Hepatocyte (in vitro differentiated cells): ENCODE measurements around the gene SRGAP2B. TPM values are rescaled to one million over a fixed set of nuclear protein-coding genes. Genes with fewer than 3 reads are reported as not detected.
"Not testable (repeated sequence)": the region's sequence is repeated elsewhere in the genome, so short reads cannot be mapped to it uniquely, and the experiment has no call there.

Experiments
- DNase-seq: peaks from one replicate; pipeline ENCODE4 v3.0.0-alpha.2; 2016; ENCODE audit warnings: low spot score
- H2AFZ ChIP-seq: fragments of 200-600 bp; sonication (generic); 2 replicates; pipeline ENCODE4 v1.6.0; 2016; ENCODE audit warnings: antibody characterized with exemption, mild to moderate bottlenecking
- H3K27ac ChIP-seq: fragments of 200-600 bp; sonication (generic); 2 replicates; pipeline ENCODE4 v1.5.1; 2016; ENCODE audit warnings: mild to moderate bottlenecking
- H3K27me3 ChIP-seq: fragments of 200-600 bp; sonication (generic); 2 replicates; pipeline ENCODE4 v1.6.1; 2016
- H3K36me3 ChIP-seq: fragments of 200-600 bp; sonication (generic); replicated peaks from 2 replicates; pipeline ENCODE4 v1.5.1; 2016; ENCODE audit warnings: low read depth; ENCODE audit not compliant: insufficient read depth
- H3K4me1 ChIP-seq: fragments of 200-600 bp; sonication (generic); 2 replicates; pipeline ENCODE4 v1.5.1; 2016; ENCODE audit warnings: mild to moderate bottlenecking, moderate library complexity; ENCODE audit not compliant: insufficient read depth
- H3K4me2 ChIP-seq: fragments of 200-600 bp; sonication (generic); 2 replicates; pipeline ENCODE4 v1.6.0; 2016
- H3K4me3 ChIP-seq: fragments of 200-600 bp; sonication (generic); 2 replicates; pipeline ENCODE4 v1.5.1; 2016; ENCODE audit warnings: mild to moderate bottlenecking
- H3K79me2 ChIP-seq: fragments of 200-600 bp; sonication (generic); 2 replicates; pipeline ENCODE4 v1.6.0; 2017; ENCODE audit warnings: mild to moderate bottlenecking
- H3K9me2 ChIP-seq: fragments of 200-600 bp; sonication (generic); replicated peaks from 2 replicates; pipeline ENCODE4 v1.6.0; 2017; ENCODE audit warnings: mild to moderate bottlenecking; ENCODE audit not compliant: insufficient read depth
- H3K9me3 ChIP-seq: fragments of 200-600 bp; sonication (generic); 2 replicates; pipeline ENCODE4 v1.5.1; 2016; ENCODE audit warnings: low read depth, mild to moderate bottlenecking
- H4K20me1 ChIP-seq: fragments of 200-600 bp; sonication (generic); 2 replicates; pipeline ENCODE4 v1.6.0; 2016; ENCODE audit warnings: mild to moderate bottlenecking; ENCODE audit not compliant: insufficient read depth, poor library complexity, severe bottlenecking
- WGBS: methylation state at CpG from one replicate; pipeline ENCODE4 v1.1.6; 2016; ENCODE audit warnings: low lambda C conversion rate; ENCODE audit errors: missing lambda C conversion rate; 5-methylcytosine and 5-hydroxymethylcytosine counted together
- polyA plus RNA-seq: library from polyadenylated mRNA; unstranded; fragments of >200 nt; fragmentation: Nextera tagmentation; extraction: Ambion mirVana; gene quantifications from 2 replicates; pipeline ENCODE4 v1.2.1, GENCODE V29; 2016
- total RNA-seq: library from RNA; depleted of rRNA; stranded (reverse); fragments of >200 nt; gene quantifications from 2 replicates; pipeline ENCODE4 v1.2.3, GENCODE V29; 2014

SRGAP2B gene
- total and polyA plus RNA-seq, 2 experiments from 2014 or later = 7.1 to 9.0 TPM

DNA sequence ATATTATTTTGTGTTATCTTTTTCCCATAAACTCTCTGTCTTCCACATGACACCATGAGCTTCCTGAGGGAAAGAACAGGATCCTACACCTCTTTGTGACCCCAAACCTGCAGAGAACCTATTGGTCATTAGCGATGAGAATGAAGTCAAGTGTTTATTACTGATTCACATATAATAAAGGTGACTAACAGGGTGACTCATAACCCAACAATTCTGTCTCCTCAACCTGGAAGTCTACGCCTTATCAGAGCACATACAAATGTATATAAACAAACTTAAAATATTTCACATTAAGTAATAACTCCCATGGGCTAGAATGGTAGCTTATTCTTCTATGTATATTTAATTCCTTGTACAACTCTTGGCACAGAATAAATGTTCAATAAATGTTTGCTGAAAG is 117.3 kb downstream of the SRGAP2B start:
- not testable (repeated sequence) for H3K9me3 ChIP-seq, H3K9me2 ChIP-seq, H3K27ac ChIP-seq, H3K4me1 ChIP-seq, H3K4me3 ChIP-seq, DNase-seq, H3K79me2 ChIP-seq, H3K36me3 ChIP-seq, H2AFZ ChIP-seq, H3K4me2 ChIP-seq, H3K27me3 ChIP-seq, H4K20me1 ChIP-seq
- WGBS = no CpG with 5 or more reads among the region's 2 CpGs

DNA sequence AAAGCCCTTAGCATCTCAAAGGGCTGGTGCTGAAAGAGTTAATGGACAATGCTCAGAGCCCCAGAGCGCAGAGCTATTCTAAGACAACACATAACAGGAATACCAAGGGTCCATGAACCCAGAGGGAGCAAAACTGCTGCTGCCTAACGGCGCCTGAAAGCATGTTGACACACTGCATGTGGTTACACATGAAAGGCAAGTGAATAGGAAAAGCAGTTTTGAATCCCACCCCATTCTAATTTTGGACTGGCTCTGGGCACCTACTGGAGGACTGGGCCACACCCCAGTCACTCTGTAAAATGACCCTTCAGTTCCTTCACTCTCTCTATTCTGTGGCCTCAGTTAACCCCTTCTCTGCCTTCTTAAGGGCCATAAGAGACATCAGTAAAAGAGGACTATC is 123.2 kb downstream of the SRGAP2B start:
- not testable (repeated sequence) for H3K27ac ChIP-seq, H3K79me2 ChIP-seq, DNase-seq, H2AFZ ChIP-seq, H3K9me3 ChIP-seq, H3K36me3 ChIP-seq, H4K20me1 ChIP-seq, H3K4me2 ChIP-seq, H3K27me3 ChIP-seq, H3K4me1 ChIP-seq, H3K9me2 ChIP-seq, H3K4me3 ChIP-seq
- no CpG with 5 or more reads among the region's 3 CpGs for WGBS

DNA sequence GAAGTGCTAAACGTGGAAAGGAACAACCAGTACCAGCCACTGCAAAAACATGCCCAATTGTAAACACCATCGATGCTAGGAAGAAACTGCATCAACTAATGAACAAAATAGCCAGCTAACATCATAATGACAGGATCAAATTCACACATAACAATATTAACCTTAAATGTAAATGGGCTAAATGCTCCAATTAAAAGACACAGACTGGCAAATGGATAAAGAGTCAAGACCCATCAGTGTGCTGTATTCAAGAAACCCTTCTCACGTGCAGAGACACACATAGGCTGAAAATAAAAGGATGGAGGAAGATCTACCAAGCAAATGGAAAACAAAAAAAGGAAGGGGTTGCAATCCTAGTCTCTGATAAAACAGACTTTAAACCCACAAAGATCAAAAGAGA is 128.6 kb downstream of the SRGAP2B start:
- 93% methylated on average over 3 of the region's 3 CpGs for WGBS
- not testable (repeated sequence) for H3K4me3 ChIP-seq, H4K20me1 ChIP-seq, H3K36me3 ChIP-seq, H3K27ac ChIP-seq, DNase-seq, H3K27me3 ChIP-seq, H3K4me2 ChIP-seq, H2AFZ ChIP-seq, H3K9me3 ChIP-seq, H3K79me2 ChIP-seq, H3K4me1 ChIP-seq, H3K9me2 ChIP-seq

DNA sequence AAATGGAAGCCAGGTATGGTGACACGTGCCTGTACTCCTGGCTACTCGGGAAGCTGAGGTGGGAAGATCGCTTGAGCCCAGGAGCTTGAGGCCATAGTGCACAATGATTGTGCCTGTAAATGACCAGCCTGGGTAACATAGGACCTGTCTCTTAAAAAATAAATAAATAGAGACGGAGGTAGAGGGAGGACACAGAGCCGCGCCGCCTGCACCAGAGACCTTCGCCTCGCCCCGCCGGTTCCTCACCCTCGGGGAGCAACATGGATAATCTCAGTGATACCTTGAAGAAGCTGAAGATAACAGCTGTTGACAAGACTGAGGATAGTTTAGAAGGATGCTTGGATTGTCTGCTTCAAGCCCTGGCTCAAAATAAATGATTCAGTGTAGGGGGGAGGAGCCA is 130.4 kb downstream of the SRGAP2B start:
- H4K20me1 ChIP-seq, H3K27me3 ChIP-seq, H3K4me1 ChIP-seq, DNase-seq, H3K9me3 ChIP-seq, H3K4me3 ChIP-seq, H3K4me2 ChIP-seq, H3K9me2 ChIP-seq, H3K79me2 ChIP-seq, H3K27ac ChIP-seq, H3K36me3 ChIP-seq, H2AFZ ChIP-seq: not testable (repeated sequence)
- WGBS = 75% methylated on average over 10 of the region's 12 CpGs

DNA sequence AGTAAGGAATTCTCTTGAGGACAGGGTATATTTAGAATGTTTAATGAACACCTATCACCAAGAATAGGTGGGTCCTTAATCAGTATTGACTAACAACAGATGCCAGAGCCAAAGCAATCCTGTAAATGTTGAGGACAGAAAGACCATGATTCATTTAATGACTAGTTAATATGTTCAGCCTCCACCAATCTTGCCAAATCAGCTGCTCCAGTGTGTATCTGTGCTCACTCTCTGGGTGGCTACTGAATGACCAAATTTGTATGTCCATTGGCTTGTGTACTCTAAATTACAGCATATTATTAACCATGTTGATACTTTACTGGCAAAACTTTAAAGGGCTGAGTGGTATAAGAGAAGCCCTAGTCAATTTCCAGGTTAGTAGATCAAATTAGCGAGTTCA is 130.9 kb downstream of the SRGAP2B start:
- H3K36me3 ChIP-seq, H3K27me3 ChIP-seq, H3K4me3 ChIP-seq, H3K27ac ChIP-seq, H4K20me1 ChIP-seq, H3K4me2 ChIP-seq, H2AFZ ChIP-seq, DNase-seq, H3K4me1 ChIP-seq, H3K79me2 ChIP-seq, H3K9me3 ChIP-seq, H3K9me2 ChIP-seq: not testable (repeated sequence)
- WGBS = 95% methylated on average over 1 of the region's 1 CpG

DNA sequence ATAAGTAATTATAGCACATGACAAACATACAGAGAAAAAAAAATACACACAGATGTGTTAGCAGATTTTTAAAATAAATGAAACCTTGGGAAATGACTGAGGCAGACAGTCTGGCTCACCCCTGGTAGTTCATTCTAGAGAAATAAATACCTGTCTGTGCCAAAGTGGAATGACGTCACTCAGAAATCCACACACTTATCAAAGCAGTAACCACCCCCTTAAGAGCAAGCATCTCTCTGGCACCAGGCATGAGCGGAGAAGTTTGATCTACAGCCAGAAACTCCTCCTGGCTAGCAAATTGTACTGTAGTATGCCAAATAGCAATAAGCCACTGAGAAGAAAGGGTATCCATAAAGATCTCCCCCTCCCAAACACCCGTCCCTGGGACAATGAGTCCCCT is 131.6 kb downstream of the SRGAP2B start:
- not testable (repeated sequence) for H3K4me3 ChIP-seq, H3K9me2 ChIP-seq, H3K27me3 ChIP-seq, H4K20me1 ChIP-seq, H3K4me1 ChIP-seq, H3K4me2 ChIP-seq, H3K79me2 ChIP-seq, DNase-seq, H2AFZ ChIP-seq, H3K36me3 ChIP-seq, H3K27ac ChIP-seq, H3K9me3 ChIP-seq
- 86% methylated on average over 3 of the region's 3 CpGs for WGBS

DNA sequence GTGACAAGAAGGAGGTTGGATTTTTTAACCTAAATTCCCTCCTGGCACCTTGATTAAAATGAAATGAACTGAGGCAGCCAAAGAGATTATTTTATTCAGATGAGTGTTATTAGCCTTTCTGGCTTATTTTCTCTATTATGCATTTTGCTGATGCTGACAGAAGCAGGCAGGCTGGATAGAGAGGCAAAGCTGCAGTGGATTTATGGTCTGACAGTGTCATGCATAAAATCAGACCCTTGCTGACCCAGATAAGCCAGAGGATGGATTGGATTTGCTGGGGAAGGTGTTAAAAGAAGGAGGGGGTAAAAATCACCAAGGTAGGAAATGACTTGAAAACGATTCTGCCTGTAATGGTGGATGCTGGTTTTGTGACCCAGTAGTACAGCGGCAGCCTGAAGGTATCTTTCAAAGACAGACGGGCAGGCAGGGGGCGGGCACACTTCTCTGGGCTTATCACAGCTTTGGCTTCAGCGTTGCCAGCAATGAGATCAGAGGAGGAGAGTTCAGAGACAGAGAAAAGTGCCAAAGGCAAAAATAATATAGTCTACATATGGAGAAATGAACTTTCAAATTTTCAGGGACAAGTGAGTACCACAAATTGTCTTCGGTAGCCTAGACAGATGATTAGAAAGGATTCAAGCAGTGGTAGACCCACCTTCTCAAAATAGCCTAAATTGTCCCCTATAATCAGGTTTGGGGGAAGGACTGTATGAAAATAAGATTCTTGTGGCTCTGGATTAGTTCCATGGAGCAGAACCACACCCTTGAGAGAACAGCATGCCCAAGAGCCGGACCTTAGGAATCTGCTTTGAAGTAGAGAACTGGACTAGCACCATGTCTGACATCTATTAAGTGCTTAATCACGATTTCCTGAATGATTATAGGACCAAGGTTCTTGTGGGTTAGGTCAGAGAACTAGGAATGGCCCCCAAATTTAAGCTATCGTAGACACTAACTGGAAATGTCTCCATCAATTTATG is 133.2 kb downstream of the SRGAP2B start:
- not testable (repeated sequence) for H3K27me3 ChIP-seq, H2AFZ ChIP-seq, H3K4me3 ChIP-seq, H4K20me1 ChIP-seq, H3K9me2 ChIP-seq, H3K9me3 ChIP-seq, H3K4me2 ChIP-seq, H3K79me2 ChIP-seq, H3K36me3 ChIP-seq, H3K4me1 ChIP-seq, DNase-seq, H3K27ac ChIP-seq
- WGBS = no CpG with 5 or more reads among the region's 9 CpGs

DNA sequence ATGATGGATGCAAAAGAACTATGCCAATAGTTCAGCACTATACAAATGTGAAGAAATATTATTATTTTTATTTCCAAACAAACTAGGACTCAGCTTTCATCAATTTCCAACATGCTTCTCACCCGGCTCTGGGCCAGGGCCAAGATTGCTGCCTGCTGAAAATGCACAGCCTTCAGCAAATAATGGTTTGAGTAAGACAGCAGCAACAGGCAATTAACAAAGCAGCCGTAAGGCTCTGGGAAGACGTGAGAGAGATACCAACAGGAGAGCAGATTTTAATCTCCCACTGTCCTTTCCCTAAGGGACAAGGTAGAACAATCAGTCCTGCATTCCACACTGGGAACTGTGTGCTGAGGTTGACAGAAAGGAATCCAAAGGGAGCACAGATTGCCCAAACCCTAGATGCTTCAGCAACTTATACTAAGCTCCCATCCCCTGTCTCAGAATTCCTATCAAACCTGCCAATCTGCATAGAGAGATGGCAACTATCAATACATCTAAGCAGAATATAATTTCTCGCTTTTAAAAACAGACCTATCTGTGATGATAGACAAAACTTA is 134.1 kb downstream of the SRGAP2B start:
- H3K9me2 ChIP-seq, H4K20me1 ChIP-seq, H2AFZ ChIP-seq, DNase-seq, H3K27ac ChIP-seq, H3K27me3 ChIP-seq, H3K4me3 ChIP-seq, H3K36me3 ChIP-seq, H3K79me2 ChIP-seq, H3K4me2 ChIP-seq, H3K4me1 ChIP-seq, H3K9me3 ChIP-seq: not testable (repeated sequence)
- WGBS = 80% methylated on average over 1 of the region's 4 CpGs

DNA sequence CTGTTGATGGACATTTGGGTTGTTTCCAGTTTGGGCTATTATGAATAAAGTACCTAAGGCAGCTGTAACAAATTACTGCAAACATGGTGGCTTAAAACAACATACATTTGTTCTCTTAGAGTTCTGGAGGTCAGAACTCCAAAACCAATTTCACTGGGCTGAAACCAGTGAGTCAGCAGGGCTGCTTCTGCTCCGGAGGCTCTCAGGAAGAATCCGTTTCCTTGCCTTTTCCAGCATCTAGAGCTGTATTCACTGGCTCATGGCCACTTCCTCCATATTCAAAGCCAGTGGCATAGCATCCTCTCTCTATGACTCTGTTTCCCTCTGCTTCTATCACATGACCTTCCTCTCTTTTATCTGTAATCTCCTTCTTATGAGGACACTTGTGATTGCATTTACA is 146.7 kb downstream of the SRGAP2B start:
- no CpG with 5 or more reads among the region's 2 CpGs for WGBS
- not testable (repeated sequence) for H3K4me3 ChIP-seq, H3K4me1 ChIP-seq, H3K9me2 ChIP-seq, DNase-seq, H3K9me3 ChIP-seq, H2AFZ ChIP-seq, H3K4me2 ChIP-seq, H3K27ac ChIP-seq, H4K20me1 ChIP-seq, H3K36me3 ChIP-seq, H3K27me3 ChIP-seq, H3K79me2 ChIP-seq
